H1 (cell line): ENCODE data around the gene PLEKHG1. TPM values are rescaled to one million over a fixed set of nuclear protein-coding genes. Genes with fewer than 3 reads are reported as not detected.

ENCODE experiments used
- CTCF ChIA-PET: fragments of 300-600 bp; sonication (Branson Sonifier 250); formaldehyde crosslinking; loops from one replicate; lab custom pipeline; 2021; ENCODE audit not compliant: partially characterized antibody; lab: Charles Lee
- POLR2A ChIA-PET: fragments of 300-600 bp; sonication (Branson Sonifier 250); formaldehyde crosslinking; loops from one replicate; lab custom pipeline; 2021; ENCODE audit warnings: inconsistent platforms; ENCODE audit not compliant: partially characterized antibody; lab: Charles Lee
- DNase-seq, 2 experiments: peaks; one replicate each; pipeline versions ENCODE4 v3.0.0 to v3.0.0-alpha.2; 2010 to 2022; ENCODE audit warnings: low spot score in 2 of 2, low read depth in 1 of 2, mixed read lengths in 1 of 2
- FAIRE-seq: peaks from 2 replicates; lab custom pipeline; 2011; peaks lifted over from hg19 to GRCh38; lab: Jason Lieb, UNC
- H2AFZ ChIP-seq: 2 replicates; pipeline ENCODE4 v1.8.1; 2012; ENCODE audit warnings: low read length, inconsistent platforms
- H2AK5ac ChIP-seq: 2 replicates; pipeline ENCODE4 v1.6.1; 2013; ENCODE audit warnings: low read depth, low read length
- H2BK120ac ChIP-seq: replicated peaks from 2 replicates; pipeline ENCODE3; 2013; ENCODE audit warnings: low read depth, low read length, inconsistent platforms
- H2BK12ac ChIP-seq: 2 replicates; pipeline ENCODE4 v1.6.1; 2013; ENCODE audit warnings: low read depth, low read length
- H2BK15ac ChIP-seq: 2 replicates; pipeline ENCODE4 v1.6.1; 2013; ENCODE audit warnings: low read length
- H2BK20ac ChIP-seq: 2 replicates; pipeline ENCODE4 v1.6.1; 2013; ENCODE audit warnings: low read length
- H2BK5ac ChIP-seq: 2 replicates; pipeline ENCODE4 v1.6.1; 2013; ENCODE audit warnings: low read depth, low read length
- H3K14ac ChIP-seq: 2 replicates; pipeline ENCODE4 v1.6.1; 2013; ENCODE audit warnings: inconsistent platforms; ENCODE audit not compliant: insufficient read length
- H3K18ac ChIP-seq: 2 replicates; pipeline ENCODE4 v1.6.1; 2013; ENCODE audit warnings: low read length; ENCODE audit errors: extremely low read depth
- H3K23ac ChIP-seq: 2 replicates; pipeline ENCODE4 v1.6.1; 2013; ENCODE audit warnings: inconsistent platforms; ENCODE audit not compliant: insufficient read length
- H3K23me2 ChIP-seq: 2 replicates; pipeline ENCODE4 v1.6.1; 2013; ENCODE audit warnings: low read depth, low read length
- H3K27ac ChIP-seq: 2 replicates; pipeline ENCODE4 v1.6.1; 2011; ENCODE audit warnings: low read depth, low read length, inconsistent platforms
- H3K27me3 ChIP-seq, 4 experiments: replicated peaks in 1 of 4; 1 replicate in 1 of 4; 2 replicates in 3 of 4; pipeline versions ENCODE4 v1.6.1 to v1.8.1; 2011 to 2013; ENCODE audit warnings: low read length in 3 of 4, mild to moderate bottlenecking in 3 of 4, inconsistent platforms in 2 of 4, mixed read lengths in 2 of 4, moderate library complexity in 1 of 4; ENCODE audit not compliant: control insufficient read depth in 3 of 4, insufficient read depth in 3 of 4; ENCODE audit errors: extremely low read depth in 1 of 4
- H3K36me3 ChIP-seq, 4 experiments: 2 replicates each; pipeline versions ENCODE4 v1.6.1 to v1.8.1; 2011 to 2013; ENCODE audit warnings: mild to moderate bottlenecking in 4 of 4, low read length in 3 of 4, moderate library complexity in 2 of 4, control low read depth in 1 of 4, inconsistent platforms in 1 of 4; ENCODE audit not compliant: insufficient read depth in 4 of 4, control insufficient read depth in 2 of 4
- H3K4ac ChIP-seq: replicated peaks from 2 replicates; pipeline ENCODE3; 2013; ENCODE audit warnings: low read length, low read depth, mixed read lengths, inconsistent platforms; ENCODE audit not compliant: insufficient read length
- H3K4me1 ChIP-seq, 4 experiments: replicated peaks in 1 of 4; 1 replicate in 1 of 4; 2 replicates in 3 of 4; pipeline versions ENCODE4 v1.6.1 to v1.8.1; 2011 to 2013; ENCODE audit warnings: low read length in 3 of 4, inconsistent platforms in 2 of 4, mixed read lengths in 1 of 4; ENCODE audit not compliant: insufficient read depth in 4 of 4, control insufficient read depth in 3 of 4
- H3K4me2 ChIP-seq, 2 experiments: 2 replicates each; pipeline versions ENCODE4 v1.6.1 to v1.8.1; 2011 to 2013; ENCODE audit warnings: low read depth in 2 of 2, low read length in 2 of 2, control low read depth in 1 of 2, inconsistent platforms in 1 of 2, mild to moderate bottlenecking in 1 of 2; ENCODE audit not compliant: insufficient read depth in 1 of 2
- H3K4me3 ChIP-seq, 4 experiments: fragments of 200-600, 300-600 bp in 1 of 4; sonication (generic), shearing (Covaris generic), sonication (Bioruptor Twin) in 1 of 4; 2 replicates each; pipeline versions ENCODE4 v1.5.1 to v1.8.1; 2011 to 2016; ENCODE audit warnings: low read length in 4 of 4, low read depth in 3 of 4, control low read depth in 2 of 4, inconsistent platforms in 2 of 4, mild to moderate bottlenecking in 2 of 4, mixed read lengths in 1 of 4, moderate library complexity in 1 of 4; ENCODE audit not compliant: insufficient read depth in 2 of 4; ENCODE audit errors: extremely low read depth in 1 of 4
- H3K56ac ChIP-seq: replicated peaks from 2 replicates; pipeline ENCODE3; 2013; ENCODE audit warnings: low read depth, mild to moderate bottlenecking, mixed read lengths, low read length, inconsistent platforms; ENCODE audit not compliant: insufficient read length
- H3K79me1 ChIP-seq: 2 replicates; pipeline ENCODE4 v1.6.1; 2013; ENCODE audit warnings: low read depth, low read length, control low read depth
- H3K79me2 ChIP-seq, 2 experiments: 2 replicates each; pipeline versions ENCODE4 v1.6.1 to v1.8.1; 2012 to 2013; ENCODE audit warnings: low read length in 2 of 2, mild to moderate bottlenecking in 2 of 2, inconsistent platforms in 1 of 2; ENCODE audit not compliant: insufficient read depth in 2 of 2, control insufficient read depth in 1 of 2
- H3K9ac ChIP-seq, 4 experiments: replicated peaks in 1 of 4; 1 replicate in 1 of 4; 2 replicates in 3 of 4; pipeline versions ENCODE4 v1.6.1 to v1.8.1; 2011 to 2013; ENCODE audit warnings: low read depth in 3 of 4, low read length in 3 of 4, control low read depth in 2 of 4, mild to moderate bottlenecking in 2 of 4, moderate library complexity in 2 of 4, inconsistent platforms in 1 of 4; ENCODE audit errors: extremely low read depth in 1 of 4
- H3K9me3 ChIP-seq, 2 experiments: 2 replicates each; pipeline versions ENCODE4 v1.6.1 to v1.8.1; 2012 to 2013; ENCODE audit warnings: mild to moderate bottlenecking in 2 of 2, moderate library complexity in 2 of 2, control low read depth in 1 of 2, inconsistent platforms in 1 of 2, low read depth in 1 of 2, low read length in 1 of 2, mixed read lengths in 1 of 2; ENCODE audit not compliant: insufficient read depth in 2 of 2
- H4K20me1 ChIP-seq, 2 experiments: replicated peaks in 1 of 2; 2 replicates each; pipeline versions ENCODE3 to v1.8.1; 2011 to 2013; ENCODE audit warnings: inconsistent platforms in 2 of 2, low read length in 2 of 2, mild to moderate bottlenecking in 1 of 2; ENCODE audit not compliant: insufficient read depth in 2 of 2, control insufficient read depth in 1 of 2
- H4K5ac ChIP-seq: 2 replicates; pipeline ENCODE4 v1.6.1; 2013; ENCODE audit warnings: low read length, low read depth, mixed read lengths, inconsistent platforms; ENCODE audit not compliant: insufficient read length
- H4K8ac ChIP-seq: 2 replicates; pipeline ENCODE4 v1.8.0; 2013; ENCODE audit warnings: mild to moderate bottlenecking, moderate library complexity, low read length, inconsistent platforms; ENCODE audit not compliant: insufficient read depth; ENCODE audit errors: extremely low read depth
- H4K91ac ChIP-seq: replicated peaks from 2 replicates; pipeline ENCODE3; 2013; ENCODE audit warnings: low read length, mixed read lengths, inconsistent platforms; ENCODE audit not compliant: insufficient read length
- CHD1 ChIP-seq: IDR thresholded peaks from 2 replicates; pipeline ENCODE4 v1.6.1; 2012; ENCODE audit warnings: low read depth, low read length, improper control_type of control experiment
- EP300 ChIP-seq, 2 experiments: IDR thresholded peaks; 1 replicate in 1 of 2; 2 replicates in 1 of 2; pipeline ENCODE4 v1.6.1; 2011 to 2012; ENCODE audit warnings: low read depth in 2 of 2, low read length in 2 of 2, mild to moderate bottlenecking in 2 of 2, borderline replicate concordance in 1 of 2, inconsistent platforms in 1 of 2, moderate library complexity in 1 of 2
- EZH2 ChIP-seq: fragments of 200-600 bp; sonication (generic); IDR thresholded peaks from 2 replicates; pipeline ENCODE4 v1.7.1; 2012; ENCODE audit warnings: low read depth, mild to moderate bottlenecking, moderate library complexity, low read length, inconsistent platforms; ENCODE audit not compliant: severe bottlenecking
- JUN ChIP-seq: IDR thresholded peaks from 2 replicates; pipeline ENCODE4 v1.6.1; 2011; ENCODE audit warnings: low read depth, mild to moderate bottlenecking, improper control_type of control experiment, low read length
- JUND ChIP-seq: IDR thresholded peaks from 2 replicates; pipeline ENCODE4 v1.6.1; 2011; ENCODE audit warnings: mild to moderate bottlenecking, improper control_type of control experiment, low read length
- KDM5A ChIP-seq: fragments of 200-600 bp; IDR thresholded peaks from 2 replicates; pipeline ENCODE4 v1.7.1; 2012; ENCODE audit warnings: mild to moderate bottlenecking, low read length, inconsistent platforms, mixed read lengths
- MAFK ChIP-seq: IDR thresholded peaks from 2 replicates; pipeline ENCODE4 v1.6.1; 2012; ENCODE audit warnings: low read depth, mild to moderate bottlenecking, improper control_type of control experiment, low read length
- SP4 ChIP-seq: IDR thresholded peaks from 2 replicates; pipeline ENCODE4 v1.6.1; 2012; ENCODE audit warnings: low read length, inconsistent platforms
- SRF ChIP-seq: IDR thresholded peaks from 2 replicates; pipeline ENCODE4 v1.6.1; 2011; ENCODE audit warnings: mild to moderate bottlenecking, low read depth, low read length, moderate library complexity
- TAF7 ChIP-seq: optimal IDR thresholded peaks from 2 replicates; pipeline ENCODE3; 2011; ENCODE audit warnings: low read depth, mild to moderate bottlenecking, inconsistent platforms, low read length, moderate library complexity, borderline replicate concordance
- WGBS, 2 experiments: shearing (Covaris generic) in 1 of 2; methylation state at CpG; one replicate each; pipeline versions ENCODE4 v1.1.6 to v1.1.7; 2013 to 2015; ENCODE audit warnings: low lambda C conversion rate in 2 of 2, mixed read lengths in 2 of 2, inconsistent platforms in 1 of 2, low coverage in 1 of 2, missing lambda C conversion rate in 1 of 2; ENCODE audit not compliant: insufficient replicate concordance in 2 of 2, insufficient coverage in 1 of 2, insufficient read length in 1 of 2; ENCODE audit errors: extremely low coverage in 1 of 2, missing lambda C conversion rate in 1 of 2; 5-methylcytosine and 5-hydroxymethylcytosine counted together
- polyA plus RNA-seq, 7 experiments: library from polyadenylated mRNA; depleted of rRNA in 3 of 7; stranded (reverse) in 5 of 7; unstranded in 2 of 7; fragments of >200 nt in 5 of 7; fragments of 200-250 nt in 2 of 7; gene quantifications; 1 replicate in 5 of 7; 2 replicates in 1 of 7; 4 replicates in 1 of 7; pipeline versions ENCODE4 v1.2.1 to v1.2.3, GENCODE V29; 2011 to 2013; ENCODE audit warnings: missing spikeins in 2 of 7, mixed read lengths in 2 of 7
- total RNA-seq: library from RNA; stranded (reverse); fragmentation: NEBNext Ultra II Directional; extraction: Animal tissue kit (Norgen Biotek cat#: 25700); gene quantifications from 2 replicates; pipeline ENCODE4 v1.2.1, GENCODE V29; 2021
- TF ChIP-seq, protein P1 (sequence below): IDR thresholded peaks from 2 replicates; pipeline ENCODE4 v1.6.1; 2012; ENCODE audit warnings: inconsistent platforms
- TF ChIP-seq, protein P2 (sequence below): IDR thresholded peaks from 2 replicates; pipeline ENCODE4 v1.6.1; 2011; ENCODE audit warnings: low read length, improper control_type of control experiment

PLEKHG1 gene
- total and polyA plus RNA-seq, 2 of the 8 experiments (the other 6 are each of a cell fraction or from before 2014, with no cell fraction given): 0.94 to 2.2 TPM

DNA sequence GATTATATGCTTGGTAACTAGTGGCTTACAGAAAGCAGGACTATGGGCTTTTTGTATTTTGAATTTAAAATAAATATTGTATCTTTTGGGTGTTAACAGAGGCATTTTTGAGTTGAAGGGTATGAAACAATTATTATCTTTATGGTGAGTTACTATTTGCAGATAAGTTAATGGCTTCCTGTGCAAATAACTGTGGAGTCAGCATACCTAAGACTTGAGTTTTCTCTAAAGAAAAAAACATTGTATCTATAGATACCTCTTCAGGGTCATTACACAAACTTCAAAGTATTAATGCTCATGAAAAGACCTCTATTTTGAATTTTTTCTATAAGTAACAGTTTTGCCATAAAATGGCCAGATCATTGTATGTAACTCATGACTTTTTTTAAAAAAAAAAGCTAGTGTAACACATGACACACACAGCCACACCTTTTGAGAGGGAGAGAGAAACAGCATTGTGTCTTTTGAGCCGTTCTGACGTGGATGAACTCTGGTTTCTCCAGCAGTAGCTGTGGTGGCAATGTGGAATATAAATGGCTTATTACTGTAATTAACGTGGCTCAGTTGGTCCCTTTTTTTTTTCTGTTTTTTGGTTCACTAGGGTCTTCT lies 36.3 kb downstream of the PLEKHG1 start:
- H2AK5ac ChIP-seq: no peak overlapping the region
- no peaks in the 10 kb centered on the region for H3K79me1 ChIP-seq
- H3K4me2 ChIP-seq: no peak overlapping the region
- H3K4me1 ChIP-seq: no peaks in the 10 kb centered on the region
- no peak overlapping the region for H2AFZ ChIP-seq
- H3K36me3 ChIP-seq: no peaks in the 10 kb centered on the region; a peak in 1 of 8 replicates
- no peak overlapping the region for H3K4ac ChIP-seq
- no peak overlapping the region for H2BK5ac ChIP-seq
- ChIA-PET POLR2A (interaction anchor here (0.6 kb wide), 1 partner anchor 11 kb away, joined by 3 read pairs; no protein-coding TSS in a partner anchor), CTCF (interaction anchor here (0.6 to 1.8 kb wide), 4 partner anchors 15 to 218 kb away, joined by 3 to 5 read pairs (median 4); no protein-coding TSS in a partner anchor)
- no peak overlapping the region for H4K91ac ChIP-seq
- H3K4me3 ChIP-seq: no peak overlapping the region
- H3K14ac ChIP-seq: no peak overlapping the region
- no peaks in the 10 kb centered on the region for H3K79me2 ChIP-seq
- H3K23me2 ChIP-seq: no peaks in the 10 kb centered on the region
- no peaks in the 10 kb centered on the region for H3K27me3 ChIP-seq
- H3K27ac ChIP-seq: no peak overlapping the region
- H4K20me1 ChIP-seq: no peaks in the 10 kb centered on the region
- H2BK20ac ChIP-seq: no peak overlapping the region
- H2BK120ac ChIP-seq: no peak overlapping the region
- FAIRE-seq (no peak), DNase-seq (no peak)
- H2BK15ac ChIP-seq: no peak overlapping the region
- no peak overlapping the region for H3K23ac ChIP-seq
- no peak overlapping the region for H3K18ac ChIP-seq
- no peak overlapping the region for H2BK12ac ChIP-seq
- H4K8ac ChIP-seq: no peak overlapping the region
- H4K5ac ChIP-seq: no peak overlapping the region
- WGBS, 2 experiments: 86% methylated on average over 3 of the region's 3 CpGs; no CpG with 5 or more reads in 1 of the 2 experiments
- no peaks in the 10 kb centered on the region for H3K9me3 ChIP-seq
- H3K9ac ChIP-seq: no peak overlapping the region
- H3K56ac ChIP-seq: no peak overlapping the region
- TF ChIP-seq, protein P1, sequence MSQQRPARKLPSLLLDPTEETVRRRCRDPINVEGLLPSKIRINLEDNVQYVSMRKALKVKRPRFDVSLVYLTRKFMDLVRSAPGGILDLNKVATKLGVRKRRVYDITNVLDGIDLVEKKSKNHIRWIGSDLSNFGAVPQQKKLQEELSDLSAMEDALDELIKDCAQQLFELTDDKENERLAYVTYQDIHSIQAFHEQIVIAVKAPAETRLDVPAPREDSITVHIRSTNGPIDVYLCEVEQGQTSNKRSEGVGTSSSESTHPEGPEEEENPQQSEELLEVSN: no peak
- TF ChIP-seq KDM5A (no peak), MAFK (no peak), EZH2 (no peak), TAF7 (no peak), CHD1 (no peak), SRF (no peak), EP300 (IDR thresholded peaks at IDR 0.05; ENCODE audit: borderline replicate concordance in 1 of 2, low read depth in 2 of 2, low read length in 2 of 2) (no peak), JUN (no peak), JUND (no peak), SP4 (no peak)
- TF ChIP-seq, protein P2, sequence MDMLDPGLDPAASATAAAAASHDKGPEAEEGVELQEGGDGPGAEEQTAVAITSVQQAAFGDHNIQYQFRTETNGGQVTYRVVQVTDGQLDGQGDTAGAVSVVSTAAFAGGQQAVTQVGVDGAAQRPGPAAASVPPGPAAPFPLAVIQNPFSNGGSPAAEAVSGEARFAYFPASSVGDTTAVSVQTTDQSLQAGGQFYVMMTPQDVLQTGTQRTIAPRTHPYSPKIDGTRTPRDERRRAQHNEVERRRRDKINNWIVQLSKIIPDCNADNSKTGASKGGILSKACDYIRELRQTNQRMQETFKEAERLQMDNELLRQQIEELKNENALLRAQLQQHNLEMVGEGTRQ: no peak
